ENCODE measurements around the gene TMC1.

The TMC1 gene

GRCh38 chr9:72884508-72884907 is 363.1 kb downstream of the TMC1 start:
- no peak for DNase-seq
